GM12878 (cell line): ENCODE results near the gene GNAT1. TPM values are rescaled to one million over a fixed set of nuclear protein-coding genes. Genes with fewer than 3 reads are reported as not detected.

Experiments
- BACH1 ChIP-seq: fragments of 450-650 bp; IDR thresholded peaks from 2 replicates; pipeline ENCODE4 v1.6.1; 2017; ENCODE audit warnings: mild to moderate bottlenecking, borderline replicate concordance
- CHD4 ChIP-seq: fragments of 200-600 bp; sonication (generic); IDR thresholded peaks from 2 replicates; pipeline ENCODE4 v1.6.1; 2016; ENCODE audit warnings: mild to moderate bottlenecking
- KLF5 ChIP-seq: fragments of 450-650 bp; IDR thresholded peaks from 2 replicates; pipeline ENCODE4 v1.6.1; 2014; ENCODE audit warnings: mild to moderate bottlenecking; ENCODE audit not compliant: partially characterized antibody
- NFYB ChIP-seq: IDR thresholded peaks from 2 replicates; pipeline ENCODE4 v1.6.1; 2011; ENCODE audit warnings: low read depth, mild to moderate bottlenecking, low read length, improper control_type of control experiment, moderate library complexity; ENCODE audit not compliant: insufficient read depth
- PBX3 ChIP-seq: IDR thresholded peaks from 2 replicates; pipeline ENCODE4 v1.6.1; 2011; ENCODE audit warnings: mild to moderate bottlenecking, low read depth, low read length, moderate library complexity; ENCODE audit not compliant: insufficient replicate concordance
- PML ChIP-seq: IDR thresholded peaks from 2 replicates; pipeline ENCODE4 v1.6.1; 2012; ENCODE audit warnings: low read length, inconsistent platforms
- POLR2A ChIP-seq: IDR thresholded peaks from 2 replicates; pipeline ENCODE4 v1.6.1; 2011; ENCODE audit warnings: low read depth, mild to moderate bottlenecking, low read length
- SMAD5 ChIP-seq: IDR thresholded peaks from 2 replicates; pipeline ENCODE4 v1.6.1; 2016; ENCODE audit warnings: antibody characterized with exemption, low read depth
- SMC3 ChIP-seq: IDR thresholded peaks from 2 replicates; pipeline ENCODE4 v1.6.1; 2011; ENCODE audit warnings: low read length, improper control_type of control experiment, borderline replicate concordance
- STAT1 ChIP-seq: fragments of 450-650 bp; conservative IDR thresholded peaks from 2 replicates; pipeline ENCODE4 v1.6.1; 2014; ENCODE audit warnings: antibody characterized with exemption, mild to moderate bottlenecking
- STAT3 ChIP-seq: IDR thresholded peaks from 2 replicates; pipeline ENCODE4 v1.6.1; 2011; ENCODE audit warnings: low read depth, low read length, improper control_type of control experiment
- SUPT20H ChIP-seq: IDR thresholded peaks from 2 replicates; pipeline ENCODE4 v1.6.1; 2011; ENCODE audit warnings: low read depth, mild to moderate bottlenecking, low read length, moderate library complexity, borderline replicate concordance; ENCODE audit not compliant: control insufficient read depth
- TAF1 ChIP-seq: IDR thresholded peaks from 2 replicates; pipeline ENCODE4 v1.6.1; 2011; ENCODE audit warnings: mild to moderate bottlenecking, low read depth, low read length, borderline replicate concordance
- TCF3 ChIP-seq: IDR thresholded peaks from 2 replicates; pipeline ENCODE4 v1.6.1; 2012; ENCODE audit warnings: low read depth, mild to moderate bottlenecking, low read length, borderline replicate concordance; ENCODE audit not compliant: insufficient read depth
- ZNF274 ChIP-seq: IDR thresholded peaks from one replicate; pipeline ENCODE4 v1.8.0; 2011; ENCODE audit not compliant: insufficient read length, insufficient read depth
- polyA plus RNA-seq, 11 experiments: library from polyadenylated mRNA; depleted of rRNA in 4 of 11; unstranded in 6 of 11; stranded (reverse) in 5 of 11; fragments of >200 nt; fragmentation: Nextera tagmentation in 4 of 11; fragmentation: Illumina TruSeq in 1 of 11; extraction: Ambion mirVana in 4 of 11; extraction: Trizol in 1 of 11; gene quantifications; 1 replicate in 1 of 11; 2 replicates in 10 of 11; pipeline versions ENCODE4 v1.2.1 to v1.2.3, GENCODE V29; 2011 to 2016; ENCODE audit warnings: inconsistent platforms in 2 of 11, missing spikeins in 2 of 11, low read depth in 1 of 11
- total RNA-seq, 4 experiments: library from RNA; depleted of rRNA in 3 of 4; stranded (reverse); fragments of >200 nt in 3 of 4; fragmentation: Illumina TruSeq in 1 of 4; extraction: Trizol in 1 of 4; gene quantifications; 2 replicates each; pipeline versions ENCODE4 v1.2.1 to v1.2.3, GENCODE V29; 2013 to 2021
- TF ChIP-seq, protein P1 (sequence below): fragments of 450-650 bp; formaldehyde crosslinking; IDR thresholded peaks from 2 replicates; pipeline ENCODE4 v1.4.0; 2020; ENCODE audit warnings: mild to moderate bottlenecking, moderate library complexity
- TF ChIP-seq, protein P2 (sequence below): IDR thresholded peaks from 2 replicates; pipeline ENCODE4 v1.6.1; 2012; ENCODE audit warnings: mild to moderate bottlenecking, low read depth, low read length
- TF ChIP-seq, protein P3 (sequence below): fragments of 150-350 bp; IDR thresholded peaks from 2 replicates; pipeline ENCODE4 v1.6.1; 2016; ENCODE audit warnings: low read depth, low read length

The GNAT1 gene
- total and polyA plus RNA-seq, 10 of the 15 experiments (the other 5 are each of a cell fraction or from before 2014, with no cell fraction given) = not detected

GRCh38 chr3:50227390-50228183 is 36.2 kb downstream of the GNAT1 start (continued):
- TF ChIP-seq, protein P1, sequence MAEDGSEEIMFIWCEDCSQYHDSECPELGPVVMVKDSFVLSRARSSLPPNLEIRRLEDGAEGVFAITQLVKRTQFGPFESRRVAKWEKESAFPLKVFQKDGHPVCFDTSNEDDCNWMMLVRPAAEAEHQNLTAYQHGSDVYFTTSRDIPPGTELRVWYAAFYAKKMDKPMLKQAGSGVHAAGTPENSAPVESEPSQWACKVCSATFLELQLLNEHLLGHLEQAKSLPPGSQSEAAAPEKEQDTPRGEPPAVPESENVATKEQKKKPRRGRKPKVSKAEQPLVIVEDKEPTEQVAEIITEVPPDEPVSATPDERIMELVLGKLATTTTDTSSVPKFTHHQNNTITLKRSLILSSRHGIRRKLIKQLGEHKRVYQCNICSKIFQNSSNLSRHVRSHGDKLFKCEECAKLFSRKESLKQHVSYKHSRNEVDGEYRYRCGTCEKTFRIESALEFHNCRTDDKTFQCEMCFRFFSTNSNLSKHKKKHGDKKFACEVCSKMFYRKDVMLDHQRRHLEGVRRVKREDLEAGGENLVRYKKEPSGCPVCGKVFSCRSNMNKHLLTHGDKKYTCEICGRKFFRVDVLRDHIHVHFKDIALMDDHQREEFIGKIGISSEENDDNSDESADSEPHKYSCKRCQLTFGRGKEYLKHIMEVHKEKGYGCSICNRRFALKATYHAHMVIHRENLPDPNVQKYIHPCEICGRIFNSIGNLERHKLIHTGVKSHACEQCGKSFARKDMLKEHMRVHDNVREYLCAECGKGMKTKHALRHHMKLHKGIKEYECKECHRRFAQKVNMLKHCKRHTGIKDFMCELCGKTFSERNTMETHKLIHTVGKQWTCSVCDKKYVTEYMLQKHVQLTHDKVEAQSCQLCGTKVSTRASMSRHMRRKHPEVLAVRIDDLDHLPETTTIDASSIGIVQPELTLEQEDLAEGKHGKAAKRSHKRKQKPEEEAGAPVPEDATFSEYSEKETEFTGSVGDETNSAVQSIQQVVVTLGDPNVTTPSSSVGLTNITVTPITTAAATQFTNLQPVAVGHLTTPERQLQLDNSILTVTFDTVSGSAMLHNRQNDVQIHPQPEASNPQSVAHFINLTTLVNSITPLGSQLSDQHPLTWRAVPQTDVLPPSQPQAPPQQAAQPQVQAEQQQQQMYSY (CRISPR knock-in tag) = no peak
- TF ChIP-seq NFYB (no peak), ZNF274 (no peak), STAT1 (peak; percentile 78; the same call in 1 of the 2 replicates), SUPT20H (no peak), TAF1 (peak; percentile 47; the same call in 1 of the 2 replicates), PML (no peak; the same call in 1 of the 2 replicates), KLF5 (no peak), CHD4 (no peak), BACH1 (peak; percentile 47; the same call in 1 of the 2 replicates), TCF3 (0 out of 2 replicates have a peak, but pooled peaks have one; percentile 28), SMAD5 (no peak), POLR2A (peak; percentile 75), SMC3 (peak; percentile 90), PBX3 (no peak), STAT3 (no peak)
- TF ChIP-seq, protein P2, sequence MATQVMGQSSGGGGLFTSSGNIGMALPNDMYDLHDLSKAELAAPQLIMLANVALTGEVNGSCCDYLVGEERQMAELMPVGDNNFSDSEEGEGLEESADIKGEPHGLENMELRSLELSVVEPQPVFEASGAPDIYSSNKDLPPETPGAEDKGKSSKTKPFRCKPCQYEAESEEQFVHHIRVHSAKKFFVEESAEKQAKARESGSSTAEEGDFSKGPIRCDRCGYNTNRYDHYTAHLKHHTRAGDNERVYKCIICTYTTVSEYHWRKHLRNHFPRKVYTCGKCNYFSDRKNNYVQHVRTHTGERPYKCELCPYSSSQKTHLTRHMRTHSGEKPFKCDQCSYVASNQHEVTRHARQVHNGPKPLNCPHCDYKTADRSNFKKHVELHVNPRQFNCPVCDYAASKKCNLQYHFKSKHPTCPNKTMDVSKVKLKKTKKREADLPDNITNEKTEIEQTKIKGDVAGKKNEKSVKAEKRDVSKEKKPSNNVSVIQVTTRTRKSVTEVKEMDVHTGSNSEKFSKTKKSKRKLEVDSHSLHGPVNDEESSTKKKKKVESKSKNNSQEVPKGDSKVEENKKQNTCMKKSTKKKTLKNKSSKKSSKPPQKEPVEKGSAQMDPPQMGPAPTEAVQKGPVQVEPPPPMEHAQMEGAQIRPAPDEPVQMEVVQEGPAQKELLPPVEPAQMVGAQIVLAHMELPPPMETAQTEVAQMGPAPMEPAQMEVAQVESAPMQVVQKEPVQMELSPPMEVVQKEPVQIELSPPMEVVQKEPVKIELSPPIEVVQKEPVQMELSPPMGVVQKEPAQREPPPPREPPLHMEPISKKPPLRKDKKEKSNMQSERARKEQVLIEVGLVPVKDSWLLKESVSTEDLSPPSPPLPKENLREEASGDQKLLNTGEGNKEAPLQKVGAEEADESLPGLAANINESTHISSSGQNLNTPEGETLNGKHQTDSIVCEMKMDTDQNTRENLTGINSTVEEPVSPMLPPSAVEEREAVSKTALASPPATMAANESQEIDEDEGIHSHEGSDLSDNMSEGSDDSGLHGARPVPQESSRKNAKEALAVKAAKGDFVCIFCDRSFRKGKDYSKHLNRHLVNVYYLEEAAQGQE = no peak
- TF ChIP-seq, protein P3, sequence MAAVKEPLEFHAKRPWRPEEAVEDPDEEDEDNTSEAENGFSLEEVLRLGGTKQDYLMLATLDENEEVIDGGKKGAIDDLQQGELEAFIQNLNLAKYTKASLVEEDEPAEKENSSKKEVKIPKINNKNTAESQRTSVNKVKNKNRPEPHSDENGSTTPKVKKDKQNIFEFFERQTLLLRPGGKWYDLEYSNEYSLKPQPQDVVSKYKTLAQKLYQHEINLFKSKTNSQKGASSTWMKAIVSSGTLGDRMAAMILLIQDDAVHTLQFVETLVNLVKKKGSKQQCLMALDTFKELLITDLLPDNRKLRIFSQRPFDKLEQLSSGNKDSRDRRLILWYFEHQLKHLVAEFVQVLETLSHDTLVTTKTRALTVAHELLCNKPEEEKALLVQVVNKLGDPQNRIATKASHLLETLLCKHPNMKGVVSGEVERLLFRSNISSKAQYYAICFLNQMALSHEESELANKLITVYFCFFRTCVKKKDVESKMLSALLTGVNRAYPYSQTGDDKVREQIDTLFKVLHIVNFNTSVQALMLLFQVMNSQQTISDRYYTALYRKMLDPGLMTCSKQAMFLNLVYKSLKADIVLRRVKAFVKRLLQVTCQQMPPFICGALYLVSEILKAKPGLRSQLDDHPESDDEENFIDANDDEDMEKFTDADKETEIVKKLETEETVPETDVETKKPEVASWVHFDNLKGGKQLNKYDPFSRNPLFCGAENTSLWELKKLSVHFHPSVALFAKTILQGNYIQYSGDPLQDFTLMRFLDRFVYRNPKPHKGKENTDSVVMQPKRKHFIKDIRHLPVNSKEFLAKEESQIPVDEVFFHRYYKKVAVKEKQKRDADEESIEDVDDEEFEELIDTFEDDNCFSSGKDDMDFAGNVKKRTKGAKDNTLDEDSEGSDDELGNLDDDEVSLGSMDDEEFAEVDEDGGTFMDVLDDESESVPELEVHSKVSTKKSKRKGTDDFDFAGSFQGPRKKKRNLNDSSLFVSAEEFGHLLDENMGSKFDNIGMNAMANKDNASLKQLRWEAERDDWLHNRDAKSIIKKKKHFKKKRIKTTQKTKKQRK = no peak
